ENCODE results near the gene SPINDOC.
"Not testable (repeated sequence)": the region's sequence is repeated elsewhere in the genome, so short reads cannot be mapped to it uniquely, and the experiment has no call there.

SPINDOC gene

GRCh38 chr11:63791495-63792167 is 21.6 kb upstream of the SPINDOC start:
- DNase-seq (ENCODE audit: low read depth, low spot score): no peak

- no peak for DNase-seq (ENCODE audit: low read depth, low spot score)
These were observed 20.1 kb upstream of the SPINDOC start for GRCh38 chr11:63793161-63793560.

GRCh38 chr11:63795066-63795465 is 18.2 kb upstream of the SPINDOC start:
- DNase-seq (ENCODE audit: low read depth, low spot score): no peak

- no peak for DNase-seq (ENCODE audit: low read depth, low spot score)
These were observed 12.3 kb upstream of the SPINDOC start for GRCh38 chr11:63800921-63801320.

GRCh38 chr11:63802637-63803414 is 10.4 kb upstream of the SPINDOC start:
- no peak for DNase-seq (ENCODE audit: low read depth, low spot score)

GRCh38 chr11:63804259-63804658 is 9.0 kb upstream of the SPINDOC start:
- no peak for DNase-seq (ENCODE audit: low read depth, low spot score)

GRCh38 chr11:63805844-63806415 is 7.3 kb upstream of the SPINDOC start:
- DNase-seq (ENCODE audit: low read depth, low spot score): no peak

- DNase-seq (ENCODE audit: low read depth, low spot score): not testable (repeated sequence)
These were observed 2.9 kb upstream of the SPINDOC start for GRCh38 chr11:63810383-63810782.

GRCh38 chr11:63811522-63811921 is 1.7 kb upstream of the SPINDOC start:
- DNase-seq (ENCODE audit: low read depth, low spot score): no peak

- DNase-seq (ENCODE audit: low read depth, low spot score): no peak
These were observed 517 bp downstream of the SPINDOC start for GRCh38 chr11:63813563-63814382.

GRCh38 chr11:63814383-63814736 is 1.1 kb downstream of the SPINDOC start:
- DNase-seq (ENCODE audit: low read depth, low spot score): no peak

- no peak for DNase-seq (ENCODE audit: low read depth, low spot score)
These were observed 2.9 kb downstream of the SPINDOC start for GRCh38 chr11:63816166-63816565.

GRCh38 chr11:63816732-63817131 is 3.5 kb downstream of the SPINDOC start:
- DNase-seq (ENCODE audit: low read depth, low spot score): no peak

GRCh38 chr11:63817758-63818498 is 4.7 kb downstream of the SPINDOC start:
- DNase-seq (ENCODE audit: low read depth, low spot score): no peak

GRCh38 chr11:63818609-63819008 is 5.4 kb downstream of the SPINDOC start:
- no peak for DNase-seq (ENCODE audit: low read depth, low spot score)

GRCh38 chr11:63821411-63821810 is 8.2 kb downstream of the SPINDOC start:
- no peak for DNase-seq (ENCODE audit: low read depth, low spot score)

GRCh38 chr11:63826471-63827190 is 13.4 kb downstream of the SPINDOC start:
- DNase-seq (ENCODE audit: low read depth, low spot score): no peak

- DNase-seq (ENCODE audit: low read depth, low spot score): no peak
These were observed 16.7 kb downstream of the SPINDOC start for GRCh38 chr11:63829823-63830489.

- no peak for DNase-seq (ENCODE audit: low read depth, low spot score)
These were observed 18.1 kb downstream of the SPINDOC start for GRCh38 chr11:63831326-63831725.

GRCh38 chr11:63832336-63832735 is 19.1 kb downstream of the SPINDOC start:
- no peak for DNase-seq (ENCODE audit: low read depth, low spot score)

All from iPS DF 19.7 (cell line).